K562 (cell line): ENCODE data around the gene PIGL. TPM values are rescaled to one million over a fixed set of nuclear protein-coding genes. Genes with fewer than 3 reads are reported as not detected.

Experiments
- JUND ChIP-seq, 2 experiments: IDR thresholded peaks; 2 replicates in 1 of 2; 3 replicates in 1 of 2; pipeline ENCODE4 v1.6.1; 2011; ENCODE audit warnings: borderline replicate concordance in 2 of 2, low read depth in 2 of 2, low read length in 2 of 2, improper control_type of control experiment in 1 of 2, missing biosample characterization in 1 of 2, missing genetic modification characterization in 1 of 2, missing genetic modification reagents in 1 of 2
- MYC ChIP-seq, 2 experiments: fragments of 250-450 bp in 1 of 2; sonication (Bioruptor Pico) in 1 of 2; IDR thresholded peaks; 2 replicates each; pipeline versions ENCODE4 v1.5.1 to v1.6.1; 2012 to 2021; ENCODE audit warnings: low read depth in 2 of 2, borderline replicate concordance in 1 of 2, improper control_type of control experiment in 1 of 2, low read length in 1 of 2, mild to moderate bottlenecking in 1 of 2, moderate library complexity in 1 of 2
- polyA plus RNA-seq, 8 experiments: library from polyadenylated mRNA; depleted of rRNA in 4 of 8; stranded (reverse) in 5 of 8; unstranded in 3 of 8; fragments of >200 nt; fragmentation: Nextera tagmentation in 2 of 8; fragmentation: Illumina TruSeq in 1 of 8; extraction: Ambion mirVana in 2 of 8; extraction: Trizol in 1 of 8; gene quantifications; 2 replicates each; pipeline versions ENCODE4 v1.2.1 to v1.2.3, GENCODE V29; 2011 to 2014; ENCODE audit warnings: inconsistent platforms in 1 of 8, missing spikeins in 1 of 8
- total RNA-seq, 7 experiments: library from RNA; depleted of rRNA in 6 of 7; stranded (reverse); fragments of >200 nt in 6 of 7; fragmentation: Illumina TruSeq in 2 of 7; extraction: Trizol in 2 of 7; gene quantifications; 2 replicates each; pipeline versions ENCODE4 v1.2.1 to v1.2.3, GENCODE V29; 2011 to 2021; ENCODE audit warnings: low replicate concordance in 1 of 7
- TF ChIP-seq, protein P1 (sequence below): fragments of 450-650 bp; IDR thresholded peaks from 2 replicates; pipeline ENCODE4 v1.6.1; 2017; ENCODE audit warnings: antibody characterized with exemption, mild to moderate bottlenecking

Gene PIGL
- total and polyA plus RNA-seq, 9 of the 15 experiments (the other 6 are each of a cell fraction or from before 2014, with no cell fraction given), result 19.9 to 55.3 (median 29.6) TPM

- TF ChIP-seq, protein P1, sequence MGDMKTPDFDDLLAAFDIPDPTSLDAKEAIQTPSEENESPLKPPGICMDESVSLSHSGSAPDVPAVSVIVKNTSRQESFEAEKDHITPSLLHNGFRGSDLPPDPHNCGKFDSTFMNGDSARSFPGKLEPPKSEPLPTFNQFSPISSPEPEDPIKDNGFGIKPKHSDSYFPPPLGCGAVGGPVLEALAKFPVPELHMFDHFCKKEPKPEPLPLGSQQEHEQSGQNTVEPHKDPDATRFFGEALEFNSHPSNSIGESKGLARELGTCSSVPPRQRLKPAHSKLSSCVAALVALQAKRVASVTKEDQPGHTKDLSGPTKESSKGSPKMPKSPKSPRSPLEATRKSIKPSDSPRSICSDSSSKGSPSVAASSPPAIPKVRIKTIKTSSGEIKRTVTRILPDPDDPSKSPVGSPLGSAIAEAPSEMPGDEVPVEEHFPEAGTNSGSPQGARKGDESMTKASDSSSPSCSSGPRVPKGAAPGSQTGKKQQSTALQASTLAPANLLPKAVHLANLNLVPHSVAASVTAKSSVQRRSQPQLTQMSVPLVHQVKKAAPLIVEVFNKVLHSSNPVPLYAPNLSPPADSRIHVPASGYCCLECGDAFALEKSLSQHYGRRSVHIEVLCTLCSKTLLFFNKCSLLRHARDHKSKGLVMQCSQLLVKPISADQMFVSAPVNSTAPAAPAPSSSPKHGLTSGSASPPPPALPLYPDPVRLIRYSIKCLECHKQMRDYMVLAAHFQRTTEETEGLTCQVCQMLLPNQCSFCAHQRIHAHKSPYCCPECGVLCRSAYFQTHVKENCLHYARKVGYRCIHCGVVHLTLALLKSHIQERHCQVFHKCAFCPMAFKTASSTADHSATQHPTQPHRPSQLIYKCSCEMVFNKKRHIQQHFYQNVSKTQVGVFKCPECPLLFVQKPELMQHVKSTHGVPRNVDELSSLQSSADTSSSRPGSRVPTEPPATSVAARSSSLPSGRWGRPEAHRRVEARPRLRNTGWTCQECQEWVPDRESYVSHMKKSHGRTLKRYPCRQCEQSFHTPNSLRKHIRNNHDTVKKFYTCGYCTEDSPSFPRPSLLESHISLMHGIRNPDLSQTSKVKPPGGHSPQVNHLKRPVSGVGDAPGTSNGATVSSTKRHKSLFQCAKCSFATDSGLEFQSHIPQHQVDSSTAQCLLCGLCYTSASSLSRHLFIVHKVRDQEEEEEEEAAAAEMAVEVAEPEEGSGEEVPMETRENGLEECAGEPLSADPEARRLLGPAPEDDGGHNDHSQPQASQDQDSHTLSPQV, result peak; percentile 41; the same call in 1 of the 2 replicates
- TF ChIP-seq JUND (IDR thresholded peaks at IDR 0.05; ENCODE audit: borderline replicate concordance, low read depth, low read length), result no peak
- TF ChIP-seq JUND (tag; IDR thresholded peaks at IDR 0.05; ENCODE audit: borderline replicate concordance, low read depth, low read length), result no peak
- TF ChIP-seq MYC (IDR thresholded peaks at IDR 0.05; ENCODE audit: low read depth, low read length), result peak; percentile 20; the same call in 1 of the 2 replicates
- no peak for TF ChIP-seq MYC (CRISPR knock-in tag; IDR thresholded peaks at IDR 0.05; ENCODE audit: borderline replicate concordance, low read depth)
Measured at GRCh38 chr17:16215965-16216316, 1.1 kb upstream of the PIGL start (continued).
